Mesodermal cell (in vitro differentiated cells): ENCODE results near the gene NXPH4. TPM values are rescaled to one million over a fixed set of nuclear protein-coding genes. Genes with fewer than 3 reads are reported as not detected.
A peak's percentile ranks its signal among the peaks of the same experiment; 100 is the strongest.

Source experiments
- H3K27ac ChIP-seq: 2 replicates; pipeline ENCODE4 v1.7.0; 2013; ENCODE audit warnings: mild to moderate bottlenecking, low read depth, low read length, moderate library complexity; ENCODE audit not compliant: severe bottlenecking
- H3K36me3 ChIP-seq: 2 replicates; pipeline ENCODE4 v1.7.1; 2013; ENCODE audit warnings: mild to moderate bottlenecking, low read length, moderate library complexity; ENCODE audit not compliant: control insufficient read depth, insufficient read depth
- H3K4me1 ChIP-seq: one replicate; pipeline ENCODE4 v1.7.1; 2013; ENCODE audit warnings: mild to moderate bottlenecking, low read length; ENCODE audit not compliant: insufficient read depth, control insufficient read depth, poor library complexity, severe bottlenecking
- H3K4me3 ChIP-seq: 2 replicates; pipeline ENCODE4 v1.7.0; 2013; ENCODE audit warnings: low read length, control low read depth, mild to moderate bottlenecking; ENCODE audit not compliant: insufficient read depth, poor library complexity, severe bottlenecking; ENCODE audit errors: extremely low read depth
- H3K9me3 ChIP-seq: 2 replicates; pipeline ENCODE4 v1.7.1; 2013; ENCODE audit warnings: mild to moderate bottlenecking, low read length, moderate library complexity; ENCODE audit not compliant: control insufficient read depth
- WGBS, 2 experiments: methylation state at CpG; one replicate each; pipeline ENCODE4 v1.1.5; 2013; ENCODE audit warnings: missing lambda C conversion rate in 2 of 2; ENCODE audit not compliant: insufficient coverage in 2 of 2; 5-methylcytosine and 5-hydroxymethylcytosine counted together
- polyA plus RNA-seq, 2 experiments: library from polyadenylated mRNA; stranded (reverse); fragments of 50-300 nt; gene quantifications; one replicate each; pipeline ENCODE4 v1.2.3, GENCODE V29; 2013

The NXPH4 gene
- polyA plus RNA-seq (2013, experiment 1 of 2): 1.3 TPM
- 0.91 TPM for polyA plus RNA-seq (2013, experiment 2 of 2)

- H3K27ac ChIP-seq: no peak within 1 kb of the TSS
- H3K9me3 ChIP-seq: no peaks in the 10 kb centered on the region
- peak within 1 kb of the TSS; percentile 27 for H3K4me3 ChIP-seq
- peaks cover 21% of the 10 kb centered on the region for H3K36me3 ChIP-seq
- 1% methylated on average over 63 to 73 of the region's 102 CpGs for WGBS, 2 experiments
- H3K4me1 ChIP-seq: peaks cover 26% of the 10 kb centered on the region
Measured at GRCh38 chr12:57216014-57216911, at the start of gene NXPH4. Gene NXPH4, plus strand, starts transcription at chr12:57216794. Its CDS starts 176 bp downstream, at chr12:57216970.

GRCh38 chr12:57166971-57167371 lies 49.6 kb upstream of the NXPH4 start:
- 92 to 93% methylated on average over 9 to 10 of the region's 10 CpGs for WGBS, 2 experiments
- Histone ChIP-seq H3K9me3 (no peaks in the 10 kb centered on the region), H3K27ac (no peak overlapping the region), H3K4me1 (peaks cover 16% of the 10 kb centered on the region), H3K4me3 (no peak overlapping the region), H3K36me3 (peaks cover 96% of the 10 kb centered on the region)

GRCh38 chr12:57168058-57168457 lies 48.5 kb upstream of the NXPH4 start:
- H3K27ac ChIP-seq: no peak overlapping the region
- 97 to 98% methylated on average over 9 of the region's 10 CpGs for WGBS, 2 experiments
- peaks cover 16% of the 10 kb centered on the region for H3K4me1 ChIP-seq
- no peak overlapping the region for H3K4me3 ChIP-seq
- peaks cover 91% of the 10 kb centered on the region for H3K36me3 ChIP-seq
- H3K9me3 ChIP-seq: no peaks in the 10 kb centered on the region

GRCh38 chr12:57169046-57169795 lies 47.4 kb upstream of the NXPH4 start:
- H3K27ac ChIP-seq: no peak overlapping the region
- peaks cover 16% of the 10 kb centered on the region for H3K4me1 ChIP-seq
- no peaks in the 10 kb centered on the region for H3K9me3 ChIP-seq
- peaks cover 91% of the 10 kb centered on the region for H3K36me3 ChIP-seq
- no peak overlapping the region for H3K4me3 ChIP-seq
- 96 to 99% methylated on average over 18 to 21 of the region's 23 CpGs for WGBS, 2 experiments

GRCh38 chr12:57169969-57170368 lies 46.6 kb upstream of the NXPH4 start:
- Histone ChIP-seq H3K27ac (no peak overlapping the region), H3K4me1 (peaks cover 12% of the 10 kb centered on the region), H3K4me3 (no peak overlapping the region), H3K36me3 (peaks cover 89% of the 10 kb centered on the region), H3K9me3 (no peaks in the 10 kb centered on the region)
- WGBS, 2 experiments: 92 to 96% methylated on average over 7 of the region's 7 CpGs

- Histone ChIP-seq H3K9me3 (no peaks in the 10 kb centered on the region), H3K36me3 (peaks cover 89% of the 10 kb centered on the region), H3K27ac (no peak overlapping the region), H3K4me3 (no peak overlapping the region), H3K4me1 (peaks cover 11% of the 10 kb centered on the region)
- WGBS, 2 experiments: no CpG with 5 or more reads among the region's 1 CpG
Measured at GRCh38 chr12:57170408-57170807, 46.2 kb upstream of the NXPH4 start.

- no peaks in the 10 kb centered on the region for H3K9me3 ChIP-seq
- no peak overlapping the region for H3K27ac ChIP-seq
- H3K4me1 ChIP-seq: peaks cover 10% of the 10 kb centered on the region
- no peak overlapping the region for H3K4me3 ChIP-seq
- peaks cover 90% of the 10 kb centered on the region for H3K36me3 ChIP-seq
- WGBS, 2 experiments: 96 to 100% methylated on average over 4 of the region's 4 CpGs
Measured at GRCh38 chr12:57170927-57171326, 45.7 kb upstream of the NXPH4 start.

- H3K27ac ChIP-seq: no peak overlapping the region
- H3K4me1 ChIP-seq: peaks cover 2% of the 10 kb centered on the region
- WGBS, 2 experiments: 68 to 74% methylated on average over 3 to 4 of the region's 4 CpGs
- no peaks in the 10 kb centered on the region for H3K9me3 ChIP-seq
- peaks cover 90% of the 10 kb centered on the region for H3K36me3 ChIP-seq
- H3K4me3 ChIP-seq: no peak overlapping the region
Measured at GRCh38 chr12:57171668-57172067, 44.9 kb upstream of the NXPH4 start.

- peaks cover 90% of the 10 kb centered on the region for H3K36me3 ChIP-seq
Measured at GRCh38 chr12:57173089-57173488, 43.5 kb upstream of the NXPH4 start.

GRCh38 chr12:57173683-57174082 lies 42.9 kb upstream of the NXPH4 start:
- Histone ChIP-seq H3K27ac (no peak overlapping the region), H3K36me3 (peaks cover 90% of the 10 kb centered on the region), H3K4me3 (no peak overlapping the region), H3K4me1 (no peaks in the 10 kb centered on the region), H3K9me3 (no peaks in the 10 kb centered on the region)
- WGBS, 2 experiments: 92% methylated on average over 14 of the region's 14 CpGs

More at GRCh38 chr12:57173089-57173488, 43.5 kb upstream of the NXPH4 start:
- Histone ChIP-seq H3K4me3 (no peak overlapping the region), H3K27ac (no peak overlapping the region), H3K4me1 (no peaks in the 10 kb centered on the region), H3K9me3 (no peaks in the 10 kb centered on the region)
- 77 to 83% methylated on average over 11 of the region's 11 CpGs for WGBS, 2 experiments
